SK-N-SH treated with all-trans-retinoic acid at 6 μM for 48 hours (cell line): ENCODE results near the gene NPRL2.

Experiments used
- ARNTL ChIP-seq: fragments of 450-650 bp; formaldehyde crosslinking; IDR thresholded peaks from 2 replicates; pipeline ENCODE4 v1.5.0; 2020; ENCODE audit warnings: low read depth, mild to moderate bottlenecking, moderate library complexity, borderline replicate concordance
- CSDC2 ChIP-seq: fragments of 250-450 bp; sonication (Bioruptor Pico); IDR thresholded peaks from 2 replicates; pipeline ENCODE4 v1.5.0; 2020; ENCODE audit warnings: mild to moderate bottlenecking, moderate library complexity
- ESRRG ChIP-seq: fragments of 250-450 bp; sonication (Bioruptor Pico); IDR thresholded peaks from 2 replicates; pipeline ENCODE4 v1.6.1; 2021; ENCODE audit warnings: mild to moderate bottlenecking
- OSR1 ChIP-seq: fragments of 250-450 bp; sonication (Bioruptor Pico); IDR thresholded peaks from 2 replicates; pipeline ENCODE4 v1.8.0; 2022; ENCODE audit warnings: moderate library complexity, mild to moderate bottlenecking, inconsistent platforms
- RARB ChIP-seq: fragments of 250-450 bp; sonication (Bioruptor Pico); IDR thresholded peaks from 2 replicates; pipeline ENCODE4 v1.8.0; 2021; ENCODE audit warnings: mild to moderate bottlenecking, moderate library complexity
- SNAI2 ChIP-seq: fragments of 250-450 bp; sonication (Bioruptor Pico); IDR thresholded peaks from 2 replicates; pipeline ENCODE4 v1.5.0; 2020; ENCODE audit warnings: mild to moderate bottlenecking, moderate library complexity
- TSHZ2 ChIP-seq: fragments of 250-450 bp; sonication (Bioruptor Pico); IDR thresholded peaks from 2 replicates; pipeline ENCODE4 v1.5.0; 2020; ENCODE audit warnings: mild to moderate bottlenecking, moderate library complexity
- ZC3H10 ChIP-seq: fragments of 250-450 bp; sonication (Bioruptor Pico); IDR thresholded peaks from 2 replicates; pipeline ENCODE4 v1.5.1; 2021; ENCODE audit warnings: mild to moderate bottlenecking, moderate library complexity
- ZFP3 ChIP-seq: fragments of 250-450 bp; sonication (Bioruptor Pico); IDR thresholded peaks from 2 replicates; pipeline ENCODE4 v1.5.0; 2020; ENCODE audit warnings: mild to moderate bottlenecking, moderate library complexity
- ZNF565 ChIP-seq: fragments of 450-650 bp; formaldehyde crosslinking; conservative IDR thresholded peaks from 2 replicates; pipeline ENCODE4 v1.5.0; 2020; ENCODE audit warnings: low read depth, mild to moderate bottlenecking, moderate library complexity
- TF ChIP-seq, protein P1 (sequence below): fragments of 250-450 bp; sonication (Bioruptor Pico); IDR thresholded peaks from 2 replicates; pipeline ENCODE4 v1.8.0; 2020; ENCODE audit warnings: mild to moderate bottlenecking, moderate library complexity, borderline replicate concordance
- TF ChIP-seq, protein P2 (sequence below): fragments of 250-450 bp; sonication (Bioruptor Pico); IDR thresholded peaks from 2 replicates; pipeline ENCODE4 v1.5.1; 2020; ENCODE audit warnings: low read depth, mild to moderate bottlenecking, moderate library complexity

GRCh38 chr3:50327943-50328691 lies 22.5 kb downstream of the NPRL2 start, which contains the start of gene TUSC2:
- TF ChIP-seq ZNF565 = no peak
- TF ChIP-seq RARB (CRISPR knock-in tag) = no peak
- TF ChIP-seq, protein P1, sequence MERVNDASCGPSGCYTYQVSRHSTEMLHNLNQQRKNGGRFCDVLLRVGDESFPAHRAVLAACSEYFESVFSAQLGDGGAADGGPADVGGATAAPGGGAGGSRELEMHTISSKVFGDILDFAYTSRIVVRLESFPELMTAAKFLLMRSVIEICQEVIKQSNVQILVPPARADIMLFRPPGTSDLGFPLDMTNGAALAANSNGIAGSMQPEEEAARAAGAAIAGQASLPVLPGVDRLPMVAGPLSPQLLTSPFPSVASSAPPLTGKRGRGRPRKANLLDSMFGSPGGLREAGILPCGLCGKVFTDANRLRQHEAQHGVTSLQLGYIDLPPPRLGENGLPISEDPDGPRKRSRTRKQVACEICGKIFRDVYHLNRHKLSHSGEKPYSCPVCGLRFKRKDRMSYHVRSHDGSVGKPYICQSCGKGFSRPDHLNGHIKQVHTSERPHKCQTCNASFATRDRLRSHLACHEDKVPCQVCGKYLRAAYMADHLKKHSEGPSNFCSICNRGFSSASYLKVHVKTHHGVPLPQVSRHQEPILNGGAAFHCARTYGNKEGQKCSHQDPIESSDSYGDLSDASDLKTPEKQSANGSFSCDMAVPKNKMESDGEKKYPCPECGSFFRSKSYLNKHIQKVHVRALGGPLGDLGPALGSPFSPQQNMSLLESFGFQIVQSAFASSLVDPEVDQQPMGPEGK (CRISPR knock-in tag) = no peak
- no peak for TF ChIP-seq TSHZ2 (CRISPR knock-in tag)
- TF ChIP-seq OSR1 (CRISPR knock-in tag) = no peak
- no peak for TF ChIP-seq SNAI2 (CRISPR knock-in tag)
- no peak for TF ChIP-seq ZC3H10 (CRISPR knock-in tag)
- TF ChIP-seq ARNTL (CRISPR knock-in tag) = no peak
- no peak for TF ChIP-seq CSDC2 (CRISPR knock-in tag)
- TF ChIP-seq ZFP3 (CRISPR knock-in tag) = no peak
- TF ChIP-seq, protein P2, sequence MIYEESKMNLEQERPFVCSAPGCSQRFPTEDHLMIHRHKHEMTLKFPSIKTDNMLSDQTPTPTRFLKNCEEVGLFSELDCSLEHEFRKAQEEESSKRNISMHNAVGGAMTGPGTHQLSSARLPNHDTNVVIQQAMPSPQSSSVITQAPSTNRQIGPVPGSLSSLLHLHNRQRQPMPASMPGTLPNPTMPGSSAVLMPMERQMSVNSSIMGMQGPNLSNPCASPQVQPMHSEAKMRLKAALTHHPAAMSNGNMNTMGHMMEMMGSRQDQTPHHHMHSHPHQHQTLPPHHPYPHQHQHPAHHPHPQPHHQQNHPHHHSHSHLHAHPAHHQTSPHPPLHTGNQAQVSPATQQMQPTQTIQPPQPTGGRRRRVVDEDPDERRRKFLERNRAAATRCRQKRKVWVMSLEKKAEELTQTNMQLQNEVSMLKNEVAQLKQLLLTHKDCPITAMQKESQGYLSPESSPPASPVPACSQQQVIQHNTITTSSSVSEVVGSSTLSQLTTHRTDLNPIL = no peak
- no peak for TF ChIP-seq ESRRG
